GM12878 (cell line): ENCODE measurements around the gene RNF121. TPM values are rescaled to one million over a fixed set of nuclear protein-coding genes. Genes with fewer than 3 reads are reported as not detected.

ENCODE experiments used
- ATAC-seq: fragments of 200-7000 bp; cut with Tn5 transposase; 3 replicates; pipeline ENCODE4 v1.9.1; 2020; ENCODE audit warnings: mild to moderate bottlenecking, moderate library complexity
- BruUV-seq: library from RNA; stranded (reverse); fragments of 400-500 nt; replicated peaks from 2 replicates; lab custom pipeline; 2021; lab: Mats Ljungman, UMichigan
- CTCF ChIA-PET: fragments of 300-600 bp; sonication (Branson Sonifier 250); formaldehyde crosslinking; extraction: SDS; loops from one replicate; lab custom pipeline; 2021; ENCODE audit warnings: inconsistent platforms; lab: Yijun Ruan, JAX
- POLR2A ChIA-PET: fragments of 350-600 bp; formaldehyde crosslinking; extraction: SDS; loops from one replicate; lab custom pipeline; 2021; ENCODE audit warnings: inconsistent platforms; lab: Charles Lee
- RAD21 ChIA-PET: fragments of 300-600 bp; sonication (Branson Sonifier 250); formaldehyde crosslinking; loops from one replicate; lab custom pipeline; 2023; ENCODE audit warnings: antibody characterized with exemption; ENCODE audit not compliant: unreplicated experiment; lab: Charles Lee
- SMC1A ChIA-PET: fragments of 300-600 bp; sonication (Branson Sonifier 250); formaldehyde crosslinking; loops from one replicate; lab custom pipeline; 2023; ENCODE audit not compliant: unreplicated experiment, uncharacterized antibody; lab: Charles Lee
- DNase-seq: peaks from one replicate; pipeline ENCODE4 v3.0.0-alpha.2; 2011; ENCODE audit warnings: low read depth, low spot score
- FAIRE-seq: peaks from 3 replicates; lab custom pipeline; 2011; peaks lifted over from hg19 to GRCh38; lab: Jason Lieb, UNC
- H2AFZ ChIP-seq: 2 replicates; pipeline ENCODE4 v1.6.0; 2011; ENCODE audit warnings: low read depth, low read length, control low read depth; ENCODE audit not compliant: control insufficient read depth
- H3K27ac ChIP-seq: 2 replicates; pipeline ENCODE4 v1.5.1; 2011; ENCODE audit warnings: control low read depth; ENCODE audit not compliant: control insufficient read depth, insufficient read depth
- H3K27me3 ChIP-seq, 2 experiments: replicated peaks in 1 of 2; 2 replicates each; pipeline versions ENCODE4 v1.6.0 to v1.6.1; 2011; ENCODE audit warnings: low read length in 1 of 2; ENCODE audit not compliant: control insufficient read depth in 2 of 2, insufficient read depth in 2 of 2
- H3K36me3 ChIP-seq, 2 experiments: 2 replicates each; pipeline ENCODE4 v1.5.1; 2011; ENCODE audit warnings: low read length in 1 of 2; ENCODE audit not compliant: control insufficient read depth in 2 of 2, insufficient read depth in 2 of 2
- H3K4me1 ChIP-seq: 2 replicates; pipeline ENCODE4 v1.6.1; 2011; ENCODE audit warnings: mild to moderate bottlenecking, low read length, moderate library complexity, mixed read lengths; ENCODE audit not compliant: control insufficient read depth, insufficient read depth
- H3K4me2 ChIP-seq: 2 replicates; pipeline ENCODE4 v1.6.0; 2011; ENCODE audit warnings: control low read depth; ENCODE audit not compliant: control insufficient read depth, insufficient read depth
- H3K4me3 ChIP-seq: fragments of 200-600 bp; sonication (generic); 2 replicates; pipeline ENCODE4 v1.5.1; 2016
- H3K79me2 ChIP-seq: 2 replicates; pipeline ENCODE4 v1.6.0; 2011; ENCODE audit warnings: low read length; ENCODE audit not compliant: control insufficient read depth, insufficient read depth
- H3K9ac ChIP-seq: 2 replicates; pipeline ENCODE4 v1.8.0; 2011; ENCODE audit warnings: low read length, control low read depth, mixed read lengths; ENCODE audit not compliant: control insufficient read depth, insufficient read depth
- H3K9me3 ChIP-seq: replicated peaks from 3 replicates; pipeline ENCODE4 v1.5.1; 2011; ENCODE audit warnings: mild to moderate bottlenecking, low read length; ENCODE audit not compliant: control insufficient read depth, insufficient read depth
- H4K20me1 ChIP-seq: 2 replicates; pipeline ENCODE4 v1.6.0; 2011; ENCODE audit not compliant: control insufficient read depth, insufficient read depth
- LARP7 ChIP-seq: fragments of 450-650 bp; IDR thresholded peaks from 2 replicates; pipeline ENCODE4 v1.6.1; 2017; ENCODE audit warnings: mild to moderate bottlenecking
- MEF2A ChIP-seq: IDR thresholded peaks from 2 replicates; pipeline ENCODE4 v1.6.1; 2011; ENCODE audit warnings: low read depth, mild to moderate bottlenecking, low read length, moderate library complexity; ENCODE audit not compliant: insufficient read depth
- NFYA ChIP-seq: IDR thresholded peaks from 2 replicates; pipeline ENCODE4 v1.6.1; 2011; ENCODE audit warnings: low read depth, mild to moderate bottlenecking, low read length, improper control_type of control experiment, borderline replicate concordance
- PAX5 ChIP-seq: IDR thresholded peaks from 2 replicates; pipeline ENCODE4 v1.6.1; 2011; ENCODE audit warnings: low read depth, low read length, borderline replicate concordance
- POLR2AphosphoS2 ChIP-seq: IDR thresholded peaks from 2 replicates; pipeline ENCODE4 v1.6.1; 2011; ENCODE audit warnings: low read depth, mild to moderate bottlenecking, low read length, improper control_type of control experiment, moderate library complexity
- POU2F2 ChIP-seq: IDR thresholded peaks from 3 replicates; pipeline ENCODE4 v1.6.1; 2011; ENCODE audit warnings: low read depth, mild to moderate bottlenecking, low read length, borderline replicate concordance
- RBBP5 ChIP-seq: fragments of 200-600 bp; sonication (generic); conservative IDR thresholded peaks from 2 replicates; pipeline ENCODE4 v1.6.1; 2016
- SIX5 ChIP-seq: IDR thresholded peaks from 2 replicates; pipeline ENCODE4 v1.6.1; 2011; ENCODE audit warnings: mild to moderate bottlenecking, low read depth, low read length, moderate library complexity; ENCODE audit not compliant: severe bottlenecking
- SRF ChIP-seq, 2 experiments: IDR thresholded peaks; 2 replicates each; pipeline ENCODE4 v1.6.1; 2011; ENCODE audit warnings: low read depth in 2 of 2, low read length in 2 of 2, mild to moderate bottlenecking in 1 of 2, moderate library complexity in 1 of 2
- TCF12 ChIP-seq: IDR thresholded peaks from 2 replicates; pipeline ENCODE4 v1.6.1; 2011; ENCODE audit warnings: low read depth, mild to moderate bottlenecking, low read length
- TCF7 ChIP-seq: IDR thresholded peaks from 2 replicates; pipeline ENCODE4 v1.6.1; 2014; ENCODE audit warnings: antibody characterized with exemption, borderline replicate concordance
- WGBS: methylation state at CpG from one replicate; pipeline ENCODE4 v1.1.6; 2016; ENCODE audit warnings: low lambda C conversion rate; ENCODE audit not compliant: insufficient replicate concordance, insufficient coverage; ENCODE audit errors: missing lambda C conversion rate; 5-methylcytosine and 5-hydroxymethylcytosine counted together
- in situ Hi-C: fragments of 300-500 bp; cut with MboI; formaldehyde crosslinking; loops from 9 replicates; pipeline ENCODE4 v1.14.3; 2018; ENCODE audit warnings: mixed read lengths
- intact Hi-C: fragments of 100-400 bp; cut with micrococcal nuclease; formaldehyde crosslinking; loops from one replicate; pipeline ENCODE4 v1.14.2; 2022; ENCODE audit not compliant: unreplicated experiment
- polyA plus RNA-seq, 11 experiments: library from polyadenylated mRNA; depleted of rRNA in 4 of 11; unstranded in 6 of 11; stranded (reverse) in 5 of 11; fragments of >200 nt; fragmentation: Nextera tagmentation in 4 of 11; fragmentation: Illumina TruSeq in 1 of 11; extraction: Ambion mirVana in 4 of 11; extraction: Trizol in 1 of 11; gene quantifications; 1 replicate in 1 of 11; 2 replicates in 10 of 11; pipeline versions ENCODE4 v1.2.1 to v1.2.3, GENCODE V29; 2011 to 2016; ENCODE audit warnings: inconsistent platforms in 2 of 11, missing spikeins in 2 of 11, low read depth in 1 of 11
- total RNA-seq, 4 experiments: library from RNA; depleted of rRNA in 3 of 4; stranded (reverse); fragments of >200 nt in 3 of 4; fragmentation: Illumina TruSeq in 1 of 4; extraction: Trizol in 1 of 4; gene quantifications; 2 replicates each; pipeline versions ENCODE4 v1.2.1 to v1.2.3, GENCODE V29; 2013 to 2021
- TF ChIP-seq, protein P1 (sequence below): IDR thresholded peaks from 2 replicates; pipeline ENCODE4 v1.6.1; 2012; ENCODE audit warnings: low read depth, low read length, improper control_type of control experiment
- TF ChIP-seq, protein P2 (sequence below): fragments of 450-650 bp; IDR thresholded peaks from 2 replicates; pipeline ENCODE4 v1.6.1; 2016; ENCODE audit warnings: mild to moderate bottlenecking, moderate library complexity, borderline replicate concordance

The RNF121 gene
- total and polyA plus RNA-seq, 10 of the 15 experiments (the other 5 are each of a cell fraction or from before 2014, with no cell fraction given): 8.6 to 73.7 (median 32.7) TPM

DNA sequence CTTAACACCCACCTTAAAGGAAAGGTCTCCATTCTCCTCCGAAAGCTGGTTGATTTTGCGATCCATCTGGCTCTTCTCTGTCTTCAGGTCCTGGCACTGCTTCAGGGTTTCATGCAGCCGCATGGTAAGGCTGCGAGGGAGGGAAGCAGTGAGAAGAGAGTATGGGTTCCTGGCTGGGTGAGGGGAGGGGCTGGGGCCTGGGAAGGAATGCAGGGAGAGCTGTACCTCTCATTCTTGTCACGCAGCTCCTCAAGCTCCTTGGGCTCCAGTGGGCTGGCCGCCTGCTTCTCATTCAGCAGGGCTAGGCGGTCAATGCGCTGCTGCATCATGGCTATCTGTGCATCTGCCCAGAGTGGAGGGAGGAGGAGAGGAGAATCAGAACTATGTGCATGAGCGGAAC is 89.3 kb downstream of the RNF121 start:
- Histone ChIP-seq H2AFZ (no peak overlapping the region), H3K27ac (no peak overlapping the region), H3K9me3 (no peaks in the 10 kb centered on the region), H3K4me2 (no peak overlapping the region), H3K9ac (no peak overlapping the region), H3K4me1 (no peaks in the 10 kb centered on the region), H3K4me3 (no peak overlapping the region), H3K79me2 (no peaks in the 10 kb centered on the region), H3K36me3 (peaks cover 61 to 62% of the 10 kb centered on the region in 2 experiments), H4K20me1 (no peaks in the 10 kb centered on the region), H3K27me3 (no peaks in the 10 kb centered on the region)
- ChIA-PET CTCF (interaction anchor here (1.1 to 9.0 kb wide), 5 partner anchors 40 to 126 kb away, joined by 3 to 138 read pairs (median 4); no protein-coding TSS in a partner anchor), RAD21 (interaction anchor here (0.9 to 1.5 kb wide), 2 partner anchors 13 to 36 kb away, joined by 3 to 4 read pairs; no protein-coding TSS in a partner anchor), POLR2A (no interaction called here), SMC1A (interaction anchor here (1.4 to 7.3 kb wide), 3 partner anchors 41 to 154 kb away, joined by 3 to 64 read pairs (median 4); no protein-coding TSS in a partner anchor)
- TF ChIP-seq POLR2AphosphoS2 (no peak), POU2F2 (no peak), TCF7 (no peak)
- intact Hi-C loops (no loop called here), in situ Hi-C loops (no loop called here)
- DNase-seq: no peak
- BruUV-seq: no TSS peak
- no peak for FAIRE-seq
- ATAC-seq: no peak
- WGBS: 96% methylated on average over 9 of the region's 9 CpGs

DNA sequence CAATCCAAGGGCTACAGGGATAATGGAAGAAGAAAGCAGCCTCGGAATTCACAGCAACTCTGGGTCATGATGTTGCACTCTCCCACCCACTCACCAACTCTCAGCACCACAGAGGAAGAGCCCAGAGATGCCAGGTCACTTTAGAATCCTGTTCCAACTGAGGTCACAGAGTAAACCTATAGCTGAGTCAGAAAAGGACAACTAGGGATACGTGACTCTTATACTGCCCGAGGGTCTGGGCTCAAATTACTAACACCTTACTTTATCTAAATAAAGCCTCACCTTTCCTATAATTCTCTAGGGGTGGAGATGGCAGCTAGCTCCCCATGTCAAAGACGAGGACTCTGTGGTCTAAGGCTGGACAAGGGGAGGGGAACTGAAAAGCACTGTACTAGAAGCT is 94.5 kb downstream of the RNF121 start:
- intact Hi-C loops (no loop called here), in situ Hi-C loops (loop anchor here (5.0 kb wide), 2 partner anchors 119 to 409 kb away; partner anchors contain the start of gene CLPB)
- BruUV-seq: no TSS peak
- POLR2A ChIA-PET: no interaction called here
- FAIRE-seq: no peak
- SMC1A ChIA-PET: interaction anchor here (0.9 to 13.4 kb wide), 6 partner anchors 8 to 122 kb away, joined by 4 to 245 read pairs (median 22); partner anchors contain the start of gene LAMTOR1
- Histone ChIP-seq H3K4me2 (no peak overlapping the region), H3K27me3 (no peaks in the 10 kb centered on the region), H3K36me3 (peaks cover 42 to 52% of the 10 kb centered on the region in 2 experiments), H4K20me1 (no peaks in the 10 kb centered on the region; the same call in 1 of the 2 replicates), H3K27ac (no peak overlapping the region), H3K79me2 (no peaks in the 10 kb centered on the region; the same call in 1 of the 2 replicates), H3K4me1 (no peaks in the 10 kb centered on the region), H3K4me3 (no peak overlapping the region), H2AFZ (no peak overlapping the region), H3K9ac (no peak overlapping the region), H3K9me3 (no peaks in the 10 kb centered on the region)
- CTCF ChIA-PET: interaction anchor here (1.0 to 18.1 kb wide), 7 partner anchors 10 to 121 kb away, joined by 3 to 416 read pairs (median 63); partner anchors contain the start of gene LAMTOR1
- 80% methylated on average over 4 of the region's 4 CpGs for WGBS
- no peak for ATAC-seq
- RAD21 ChIA-PET: interaction anchor here (1.1 to 7.3 kb wide), 3 partner anchors 46 to 408 kb away, joined by 4 to 112 read pairs (median 5); no protein-coding TSS in a partner anchor
- no peak for DNase-seq
- TF ChIP-seq MEF2A (no peak), TCF12 (no peak), NFYA (no peak), LARP7 (no peak), PAX5 (no peak), SIX5 (no peak), SRF (IDR thresholded peaks at IDR 0.05; ENCODE audit: low read depth in 2 of 2, low read length in 2 of 2) (no peak), RBBP5 (no peak)
- TF ChIP-seq, protein P1, sequence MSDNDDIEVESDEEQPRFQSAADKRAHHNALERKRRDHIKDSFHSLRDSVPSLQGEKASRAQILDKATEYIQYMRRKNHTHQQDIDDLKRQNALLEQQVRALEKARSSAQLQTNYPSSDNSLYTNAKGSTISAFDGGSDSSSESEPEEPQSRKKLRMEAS: no peak
- TF ChIP-seq, protein P2, sequence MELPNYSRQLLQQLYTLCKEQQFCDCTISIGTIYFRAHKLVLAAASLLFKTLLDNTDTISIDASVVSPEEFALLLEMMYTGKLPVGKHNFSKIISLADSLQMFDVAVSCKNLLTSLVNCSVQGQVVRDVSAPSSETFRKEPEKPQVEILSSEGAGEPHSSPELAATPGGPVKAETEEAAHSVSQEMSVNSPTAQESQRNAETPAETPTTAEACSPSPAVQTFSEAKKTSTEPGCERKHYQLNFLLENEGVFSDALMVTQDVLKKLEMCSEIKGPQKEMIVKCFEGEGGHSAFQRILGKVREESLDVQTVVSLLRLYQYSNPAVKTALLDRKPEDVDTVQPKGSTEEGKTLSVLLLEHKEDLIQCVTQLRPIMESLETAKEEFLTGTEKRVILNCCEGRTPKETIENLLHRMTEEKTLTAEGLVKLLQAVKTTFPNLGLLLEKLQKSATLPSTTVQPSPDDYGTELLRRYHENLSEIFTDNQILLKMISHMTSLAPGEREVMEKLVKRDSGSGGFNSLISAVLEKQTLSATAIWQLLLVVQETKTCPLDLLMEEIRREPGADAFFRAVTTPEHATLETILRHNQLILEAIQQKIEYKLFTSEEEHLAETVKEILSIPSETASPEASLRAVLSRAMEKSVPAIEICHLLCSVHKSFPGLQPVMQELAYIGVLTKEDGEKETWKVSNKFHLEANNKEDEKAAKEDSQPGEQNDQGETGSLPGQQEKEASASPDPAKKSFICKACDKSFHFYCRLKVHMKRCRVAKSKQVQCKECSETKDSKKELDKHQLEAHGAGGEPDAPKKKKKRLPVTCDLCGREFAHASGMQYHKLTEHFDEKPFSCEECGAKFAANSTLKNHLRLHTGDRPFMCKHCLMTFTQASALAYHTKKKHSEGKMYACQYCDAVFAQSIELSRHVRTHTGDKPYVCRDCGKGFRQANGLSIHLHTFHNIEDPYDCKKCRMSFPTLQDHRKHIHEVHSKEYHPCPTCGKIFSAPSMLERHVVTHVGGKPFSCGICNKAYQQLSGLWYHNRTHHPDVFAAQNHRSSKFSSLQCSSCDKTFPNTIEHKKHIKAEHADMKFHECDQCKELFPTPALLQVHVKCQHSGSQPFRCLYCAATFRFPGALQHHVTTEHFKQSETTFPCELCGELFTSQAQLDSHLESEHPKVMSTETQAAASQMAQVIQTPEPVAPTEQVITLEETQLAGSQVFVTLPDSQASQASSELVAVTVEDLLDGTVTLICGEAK: no peak
